Kidney (tissue), 14 donors: Measurements from ENCODE around the gene ZRANB2. TPM values are rescaled to one million over a fixed set of nuclear protein-coding genes. Genes with fewer than 3 reads are reported as not detected.
A peak's percentile ranks its signal among the peaks of the same experiment; 100 is the strongest.

Experiments used
- DNase-seq, 5 donors: peaks; one replicate each; pipeline ENCODE4 v3.0.0-alpha.2; 2013 to 2020
- FAIRE-seq: peaks from 2 replicates; lab custom pipeline; 2012; peaks lifted over from hg19 to GRCh38; lab: Jason Lieb, UNC
- H3K27ac ChIP-seq, 2 donors: one replicate each; pipeline ENCODE4 v1.7.0; 2013; ENCODE audit warnings: low read depth in 2 of 2, low read length in 2 of 2, inconsistent platforms in 1 of 2
- H3K27me3 ChIP-seq: one replicate; pipeline ENCODE4 v1.7.1; 2013; ENCODE audit warnings: low read length, inconsistent platforms; ENCODE audit not compliant: control insufficient read depth, insufficient read depth
- H3K36me3 ChIP-seq, 3 donors: one replicate each; pipeline versions ENCODE4 v1.7.0 to v1.7.1; 2013; ENCODE audit warnings: low read length in 3 of 3, control low read depth in 1 of 3, inconsistent platforms in 1 of 3; ENCODE audit not compliant: insufficient read depth in 3 of 3, control insufficient read depth in 2 of 3
- H3K4me1 ChIP-seq, 3 donors: one replicate each; pipeline versions ENCODE4 v1.7.0 to v1.7.1; 2013; ENCODE audit warnings: low read length in 3 of 3, inconsistent platforms in 1 of 3, low read depth in 1 of 3; ENCODE audit not compliant: control insufficient read depth in 2 of 3, insufficient read depth in 2 of 3
- H3K4me3 ChIP-seq, 3 donors: one replicate each; pipeline versions ENCODE4 v1.7.0 to v1.8.1; 2013; ENCODE audit warnings: low read length in 3 of 3, control low read depth in 1 of 3, inconsistent platforms in 1 of 3
- H3K9ac ChIP-seq, 3 donors: one replicate each; pipeline versions ENCODE4 v1.7.0 to v1.7.1; 2013; ENCODE audit warnings: low read length in 3 of 3, control low read depth in 1 of 3, inconsistent platforms in 1 of 3
- H3K9me3 ChIP-seq, 3 donors: one replicate each; pipeline versions ENCODE4 v1.7.0 to v1.7.1; 2013; ENCODE audit warnings: low read length in 3 of 3, control low read depth in 1 of 3, inconsistent platforms in 1 of 3; ENCODE audit not compliant: control insufficient read depth in 2 of 3, insufficient read depth in 1 of 3
- CTCF ChIP-seq: IDR thresholded peaks from 3 replicates; pipeline ENCODE4 v1.5.1; 2012; ENCODE audit warnings: mild to moderate bottlenecking, moderate library complexity, borderline replicate concordance; ENCODE audit not compliant: insufficient read depth; ENCODE audit errors: extremely low read depth
- intact Hi-C: fragments of 100-400 bp; cut with DNase I; formaldehyde crosslinking; loops from one replicate; pipeline ENCODE4 v1.11.1; 2022
- polyA plus RNA-seq: library from polyadenylated mRNA; stranded (reverse); fragments of 350-450 nt; fragmentation: Illumina TruSeq; extraction: RNeasy Lipid Tissue Mini Kit (QIAGEN cat#74804); gene quantifications from one replicate; pipeline ENCODE4 v1.2.3, GENCODE V29; 2014; ENCODE audit warnings: low read depth, low replicate concordance; ENCODE audit not compliant: insufficient read depth
- total RNA-seq: library from RNA; stranded (reverse); fragmentation: NEBNext Ultra II Directional; extraction: Animal tissue kit (Norgen Biotek cat#: 25700); gene quantifications from one replicate; pipeline ENCODE4 v1.2.1, GENCODE V29; 2021
- donor health status: control.
- donor health status: control.
- donor health status: control.
- donor health status: control.
- donor health status: control.
- donor health status: DM: yes; HTN: yes; CAD: no.
- donor health status: Normal renal cell carcinoma (clear cell type).

Gene ZRANB2
- total and polyA plus RNA-seq, 2 donors from 2014 or later = 37.7 to 78.8 TPM

- Histone ChIP-seq H3K9ac (no peak overlapping the region), H3K4me3 (peak overlapping the region in 2 of 3 donors; percentile 23 to 40), H3K4me1 (peaks cover 0 to 3% (median 0%) of the 10 kb centered on the region in 3 donors), H3K36me3 (no peaks in the 10 kb centered on the region), H3K27me3 (peaks cover 7% of the 10 kb centered on the region), H3K9me3 (no peaks in the 10 kb centered on the region), H3K27ac (no peak overlapping the region)
- intact Hi-C loops = loop anchor here (10.0 kb wide), 1 partner anchor 357 kb away; no protein-coding TSS in a partner anchor
- TF ChIP-seq CTCF = no peak
- no peak for DNase-seq
- no peak for FAIRE-seq
These were observed 39.0 kb downstream of the ZRANB2 start for GRCh38 chr1:71041806-71042205.

- no peaks in the 10 kb centered on the region for H3K9me3 ChIP-seq
- DNase-seq (no peak), FAIRE-seq (no peak)
- no peaks in the 10 kb centered on the region for H3K27me3 ChIP-seq
- no peak overlapping the region for H3K27ac ChIP-seq
- no peak overlapping the region for H3K9ac ChIP-seq
- no peak for TF ChIP-seq CTCF
- H3K4me3 ChIP-seq = no peak overlapping the region
- no peaks in the 10 kb centered on the region for H3K36me3 ChIP-seq
- H3K4me1 ChIP-seq = peaks cover 0 to 2% (median 0%) of the 10 kb centered on the region in 3 donors
- intact Hi-C loops = loop anchor here (10.0 kb wide), 1 partner anchor 355 kb away; no protein-coding TSS in a partner anchor
These were observed 41.1 kb downstream of the ZRANB2 start for GRCh38 chr1:71039661-71040262.

- no peak for FAIRE-seq
- intact Hi-C loops = no loop called here
These were observed 41.9 kb downstream of the ZRANB2 start for GRCh38 chr1:71038942-71039341.

More at GRCh38 chr1:71038942-71039341, 41.9 kb downstream of the ZRANB2 start:
- H3K4me1 ChIP-seq = peaks cover 0 to 2% (median 0%) of the 10 kb centered on the region in 3 donors
- no peaks in the 10 kb centered on the region for H3K27me3 ChIP-seq
- no peak overlapping the region for H3K4me3 ChIP-seq
- H3K9ac ChIP-seq = no peak overlapping the region
- no peaks in the 10 kb centered on the region for H3K9me3 ChIP-seq
- TF ChIP-seq CTCF = no peak
- no peak overlapping the region for H3K27ac ChIP-seq
- H3K36me3 ChIP-seq = no peaks in the 10 kb centered on the region
- no peak for DNase-seq
